Measurements from ENCODE around the gene CHST8.
"Not testable (repeated sequence)": the region's sequence is repeated elsewhere in the genome, so short reads cannot be mapped to it uniquely, and the experiment has no call there.

Gene CHST8

GRCh38 chr19:33690378-33691029 lies 68.8 kb downstream of the CHST8 start:
- no peak for DNase-seq (ENCODE audit: low read depth)

GRCh38 chr19:33691030-33691427 lies 69.3 kb downstream of the CHST8 start:
- DNase-seq (ENCODE audit: low read depth): no peak

- DNase-seq (ENCODE audit: low read depth): no peak
These were observed 70.0 kb downstream of the CHST8 start for GRCh38 chr19:33691736-33692135.

GRCh38 chr19:33693678-33694077 lies 71.9 kb downstream of the CHST8 start:
- DNase-seq (ENCODE audit: low read depth): no peak

- not testable (repeated sequence) for DNase-seq (ENCODE audit: low read depth)
These were observed 73.8 kb downstream of the CHST8 start for GRCh38 chr19:33695547-33695946.

GRCh38 chr19:33697766-33698165 lies 76.0 kb downstream of the CHST8 start:
- no peak for DNase-seq (ENCODE audit: low read depth)

- no peak for DNase-seq (ENCODE audit: low read depth)
These were observed 77.1 kb downstream of the CHST8 start for GRCh38 chr19:33698576-33699435.

GRCh38 chr19:33699754-33700407 lies 78.1 kb downstream of the CHST8 start:
- DNase-seq (ENCODE audit: low read depth): no peak

- DNase-seq (ENCODE audit: low read depth): no peak
These were observed 78.8 kb downstream of the CHST8 start for GRCh38 chr19:33700408-33701013.

GRCh38 chr19:33701565-33701964 lies 79.8 kb downstream of the CHST8 start:
- DNase-seq (ENCODE audit: low read depth): no peak

GRCh38 chr19:33702606-33703437 lies 81.1 kb downstream of the CHST8 start:
- no peak for DNase-seq (ENCODE audit: low read depth)

- DNase-seq (ENCODE audit: low read depth): no peak
These were observed 81.6 kb downstream of the CHST8 start for GRCh38 chr19:33703438-33703750.

- no peak for DNase-seq (ENCODE audit: low read depth)
These were observed 82.1 kb downstream of the CHST8 start for GRCh38 chr19:33703821-33704220.

GRCh38 chr19:33704271-33704670 lies 82.5 kb downstream of the CHST8 start:
- no peak for DNase-seq (ENCODE audit: low read depth)

- no peak for DNase-seq (ENCODE audit: low read depth)
These were observed 83.5 kb downstream of the CHST8 start for GRCh38 chr19:33705090-33705847.

GRCh38 chr19:33705860-33706259 lies 84.1 kb downstream of the CHST8 start:
- no peak for DNase-seq (ENCODE audit: low read depth)

- no peak for DNase-seq (ENCODE audit: low read depth)
These were observed 84.9 kb downstream of the CHST8 start for GRCh38 chr19:33706631-33707030.

GRCh38 chr19:33712268-33712667 lies 90.5 kb downstream of the CHST8 start:
- DNase-seq (ENCODE audit: low read depth): no peak

- no peak for DNase-seq (ENCODE audit: low read depth)
These were observed 91.4 kb downstream of the CHST8 start for GRCh38 chr19:33713194-33713593.

- DNase-seq (ENCODE audit: low read depth): no peak
These were observed 92.4 kb downstream of the CHST8 start for GRCh38 chr19:33714149-33714548.

GRCh38 chr19:33715462-33715861 lies 93.7 kb downstream of the CHST8 start:
- DNase-seq (ENCODE audit: low read depth): no peak
